Neural progenitor cell (in vitro differentiated cells): Measurements from ENCODE around the gene MTMR1.

Experiments
- EZH2 ChIP-seq: fragments of 200-600 bp; sonication (generic); IDR thresholded peaks from 2 replicates; pipeline ENCODE4 v1.6.1; 2017; ENCODE audit warnings: antibody characterized with exemption, mild to moderate bottlenecking, moderate library complexity
- TF ChIP-seq, protein P1 (sequence below): fragments of 200-600 bp; sonication (generic); IDR thresholded peaks from 2 replicates; pipeline ENCODE4 v1.5.1; 2017; ENCODE audit warnings: antibody characterized with exemption, mild to moderate bottlenecking

DNA sequence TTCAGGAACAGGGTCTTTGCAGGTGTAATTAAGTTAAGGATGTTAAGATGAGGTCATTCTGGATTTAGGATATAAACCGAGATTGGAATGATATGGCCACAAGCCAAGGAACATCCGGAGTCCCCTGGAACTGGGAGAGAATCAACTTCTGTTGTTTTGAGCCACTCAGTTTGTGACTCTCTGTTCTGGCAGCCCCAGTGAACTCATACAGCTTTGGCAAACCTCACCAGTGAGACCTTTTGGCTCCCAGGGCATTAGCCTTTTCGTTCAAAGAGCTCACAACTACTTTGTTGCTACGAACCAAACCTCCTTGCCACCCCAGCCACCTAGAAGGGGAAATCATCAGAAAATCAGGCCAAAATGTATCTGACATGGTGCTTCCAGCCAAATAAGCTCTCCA, 80.4 kb downstream of the MTMR1 start:
- TF ChIP-seq, protein P1, sequence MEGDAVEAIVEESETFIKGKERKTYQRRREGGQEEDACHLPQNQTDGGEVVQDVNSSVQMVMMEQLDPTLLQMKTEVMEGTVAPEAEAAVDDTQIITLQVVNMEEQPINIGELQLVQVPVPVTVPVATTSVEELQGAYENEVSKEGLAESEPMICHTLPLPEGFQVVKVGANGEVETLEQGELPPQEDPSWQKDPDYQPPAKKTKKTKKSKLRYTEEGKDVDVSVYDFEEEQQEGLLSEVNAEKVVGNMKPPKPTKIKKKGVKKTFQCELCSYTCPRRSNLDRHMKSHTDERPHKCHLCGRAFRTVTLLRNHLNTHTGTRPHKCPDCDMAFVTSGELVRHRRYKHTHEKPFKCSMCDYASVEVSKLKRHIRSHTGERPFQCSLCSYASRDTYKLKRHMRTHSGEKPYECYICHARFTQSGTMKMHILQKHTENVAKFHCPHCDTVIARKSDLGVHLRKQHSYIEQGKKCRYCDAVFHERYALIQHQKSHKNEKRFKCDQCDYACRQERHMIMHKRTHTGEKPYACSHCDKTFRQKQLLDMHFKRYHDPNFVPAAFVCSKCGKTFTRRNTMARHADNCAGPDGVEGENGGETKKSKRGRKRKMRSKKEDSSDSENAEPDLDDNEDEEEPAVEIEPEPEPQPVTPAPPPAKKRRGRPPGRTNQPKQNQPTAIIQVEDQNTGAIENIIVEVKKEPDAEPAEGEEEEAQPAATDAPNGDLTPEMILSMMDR, result no peak
- no peak for TF ChIP-seq EZH2
